HG02759 (cell line): ENCODE results near the gene CEP68.
A peak's percentile ranks its signal among the peaks of the same experiment; 100 is the strongest.
"Not testable (repeated sequence)": the region's sequence is repeated elsewhere in the genome, so short reads cannot be mapped to it uniquely, and the experiment has no call there.

ENCODE experiments used
- ATAC-seq: cut with Tn5 transposase; IDR thresholded peaks from one replicate; pipeline ENCODE4 v1.9.1; 2021; ENCODE audit warnings: mild to moderate bottlenecking, moderate library complexity; ENCODE audit not compliant: unreplicated experiment

CEP68 gene

GRCh38 chr2:65129286-65129825, 73.1 kb downstream of the CEP68 start:
- peak; percentile 4 for ATAC-seq

- peak; percentile 98 for ATAC-seq
These were observed 73.8 kb downstream of the CEP68 start, which contains the start of gene RAB1A for GRCh38 chr2:65129826-65130663. Gene RAB1A (minus strand): TSS chr2:65130106. CDS start chr2:65129915, 191 bp downstream.

GRCh38 chr2:65130664-65131175, 74.5 kb downstream of the CEP68 start:
- ATAC-seq, result peak; percentile 35

- ATAC-seq, result not testable (repeated sequence)
These were observed 76.7 kb downstream of the CEP68 start for GRCh38 chr2:65132930-65133329.

- ATAC-seq, result no peak
These were observed 77.4 kb downstream of the CEP68 start for GRCh38 chr2:65133626-65134025.

- ATAC-seq, result no peak
These were observed 77.9 kb downstream of the CEP68 start for GRCh38 chr2:65134158-65134557.

- ATAC-seq, result no peak
These were observed 80.0 kb downstream of the CEP68 start for GRCh38 chr2:65136253-65136652.
